Activated CD8-positive, alpha-beta memory T cell treated with anti-CD3 and anti-CD28 coated beads for 24 hours (primary cell): ENCODE measurements around the gene CCDC106.

ENCODE experiments used
- DNase-seq: peaks from one replicate; pipeline ENCODE4 v3.0.0-alpha.2; 2020

Gene CCDC106

GRCh38 chr19:55647732-55648584, at the start of gene CCDC106:
Gene CCDC106, plus strand, starts transcription at chr19:55648212. Its CDS starts 835 bp downstream, at chr19:55649047.
- peak; percentile 81 for DNase-seq

- DNase-seq = peak; percentile 98
Observed at GRCh38 chr19:55598719-55599467, 49.1 kb upstream of the CCDC106 start.

GRCh38 chr19:55599468-55599841, 48.6 kb upstream of the CCDC106 start, which contains the start of gene FIZ1:
Gene FIZ1, minus strand, starts transcription at chr19:55599517. Its CDS starts 1,652 bp downstream, at chr19:55597865.
- peak; percentile 98 for DNase-seq

GRCh38 chr19:55599842-55600661, 48.0 kb upstream of the CCDC106 start, which contains the start of gene ZNF524:
Gene ZNF524, plus strand, starts transcription at chr19:55600288. Its CDS starts 1,825 bp downstream, at chr19:55602113.
- peak; percentile 94 for DNase-seq

- DNase-seq = no peak
Observed at GRCh38 chr19:55600662-55601028, 47.4 kb upstream of the CCDC106 start.

GRCh38 chr19:55601084-55601483, 46.9 kb upstream of the CCDC106 start:
- no peak for DNase-seq

- DNase-seq = no peak
Observed at GRCh38 chr19:55602104-55603001, 45.7 kb upstream of the CCDC106 start.

GRCh38 chr19:55603115-55603514, 44.9 kb upstream of the CCDC106 start:
- no peak for DNase-seq

- DNase-seq = no peak
Observed at GRCh38 chr19:55603581-55604292, 44.3 kb upstream of the CCDC106 start.

GRCh38 chr19:55605207-55605636, 42.8 kb upstream of the CCDC106 start:
- peak; percentile 99 for DNase-seq

GRCh38 chr19:55605637-55606470, 42.2 kb upstream of the CCDC106 start, which contains the start of gene ZNF865:
Gene ZNF865, plus strand, starts transcription at chr19:55605647. Its CDS starts 7,972 bp downstream, at chr19:55613619.
- peak; percentile 85 for DNase-seq

GRCh38 chr19:55606471-55606787, 41.6 kb upstream of the CCDC106 start:
- no peak for DNase-seq

- DNase-seq = no peak
Observed at GRCh38 chr19:55606817-55607216, 41.2 kb upstream of the CCDC106 start.

GRCh38 chr19:55609326-55609725, 38.7 kb upstream of the CCDC106 start:
- DNase-seq = no peak

GRCh38 chr19:55611300-55611982, 36.6 kb upstream of the CCDC106 start:
- DNase-seq = no peak

GRCh38 chr19:55611983-55612645, 35.9 kb upstream of the CCDC106 start:
- DNase-seq = no peak

GRCh38 chr19:55613396-55613795, 34.6 kb upstream of the CCDC106 start:
- no peak for DNase-seq

- DNase-seq = no peak
Observed at GRCh38 chr19:55613930-55614710, 33.9 kb upstream of the CCDC106 start.
